Fibroblast of skin of scalp (primary cell): ENCODE data around the gene SNX3.

Experiments used
- DNase-seq: peaks from one replicate; pipeline ENCODE4 v3.0.0-alpha.2; 2013

SNX3 gene

GRCh38 chr6:108203189-108204112, 57.4 kb downstream of the SNX3 start:
- DNase-seq, result no peak

DNA sequence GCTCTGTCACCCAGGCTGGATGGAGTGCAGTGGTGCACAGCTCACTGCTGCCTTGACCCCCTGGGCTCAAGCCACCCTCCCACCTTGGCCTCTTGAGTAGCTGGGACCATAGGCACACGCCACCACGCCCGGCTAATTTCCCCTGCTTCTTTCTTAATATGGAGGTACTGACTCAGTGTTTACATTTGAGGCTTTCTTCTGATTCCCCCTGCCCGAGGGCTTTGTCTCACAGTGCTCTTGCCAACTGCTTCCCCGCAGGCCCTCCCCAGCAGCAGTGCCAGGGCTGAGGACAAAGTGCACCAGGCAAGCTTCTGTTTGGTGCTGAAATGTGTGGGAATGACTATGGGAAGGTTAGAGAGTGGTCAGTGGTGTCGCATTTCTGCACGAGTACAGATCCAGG, 60.2 kb downstream of the SNX3 start:
- DNase-seq, result peak; percentile 4

DNA sequence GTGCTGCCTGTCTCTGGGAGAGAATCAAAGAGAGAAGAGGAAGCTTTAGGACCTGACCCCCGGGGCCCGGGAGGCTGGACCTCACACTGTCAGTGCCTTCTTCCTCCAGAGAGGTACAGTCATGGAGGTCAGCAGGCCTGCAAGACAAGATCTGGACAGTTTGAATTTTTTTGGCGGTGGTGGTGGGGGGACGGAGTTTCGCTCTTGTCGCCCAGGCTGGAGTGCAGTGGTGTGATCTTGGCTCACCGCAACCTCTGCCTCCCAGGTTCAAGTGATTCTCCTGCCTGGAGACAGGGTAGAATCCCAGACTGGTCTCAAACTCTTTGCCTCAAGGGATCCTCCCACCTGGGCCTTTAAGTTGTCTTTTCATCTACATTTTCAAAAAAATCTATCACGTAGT, 60.7 kb downstream of the SNX3 start:
- DNase-seq, result no peak

- DNase-seq, result no peak
These were observed 61.9 kb downstream of the SNX3 start for GRCh38 chr6:108198761-108199498.

DNA sequence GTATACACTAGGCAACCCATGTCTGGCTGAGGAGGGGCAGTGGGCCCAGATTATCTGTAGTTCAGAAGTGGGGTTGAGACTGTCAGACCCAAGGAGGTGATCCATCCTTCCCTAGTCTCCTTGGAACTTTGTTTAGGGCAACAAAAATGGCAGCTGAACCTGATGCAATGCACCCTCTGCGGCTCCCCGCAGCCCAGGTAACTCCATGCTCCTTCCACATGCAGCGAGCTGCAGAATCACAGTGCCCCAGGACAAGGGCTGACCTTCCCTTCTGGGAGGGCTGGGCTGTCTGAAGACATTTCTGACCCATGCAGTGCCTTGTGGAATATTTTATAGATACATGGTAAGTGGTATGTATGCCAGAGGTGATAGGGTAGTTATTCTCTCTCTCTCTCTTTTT, 65.6 kb downstream of the SNX3 start:
- no peak for DNase-seq

DNA sequence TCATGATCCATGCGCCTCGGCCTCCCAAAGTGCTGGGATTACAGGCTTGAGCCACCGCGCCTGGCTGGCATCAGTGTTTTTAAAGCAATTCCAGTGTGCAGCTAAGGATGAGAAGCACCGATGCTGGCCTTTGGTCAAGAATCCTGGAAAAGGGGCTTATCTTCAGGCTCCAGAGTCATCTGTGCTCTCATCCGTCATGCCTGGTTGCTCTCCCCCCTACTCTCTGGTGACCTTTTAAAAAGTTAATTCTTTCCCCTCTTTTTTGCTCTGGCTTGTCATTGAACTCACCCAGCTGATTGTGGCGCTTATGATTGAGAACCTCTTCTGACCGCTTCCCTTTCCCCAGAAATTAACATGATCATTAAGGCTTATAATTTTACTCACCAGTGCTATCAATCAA, 66.3 kb downstream of the SNX3 start:
- no peak for DNase-seq

GRCh38 chr6:108193835-108194234, 67.0 kb downstream of the SNX3 start:
- DNase-seq, result no peak

- DNase-seq, result no peak
These were observed 67.7 kb downstream of the SNX3 start for GRCh38 chr6:108193131-108193530.

- DNase-seq, result no peak
These were observed 73.3 kb downstream of the SNX3 start for GRCh38 chr6:108187519-108187918.

GRCh38 chr6:108186226-108186625, 74.6 kb downstream of the SNX3 start:
- DNase-seq, result no peak

- no peak for DNase-seq
These were observed 80.1 kb downstream of the SNX3 start for GRCh38 chr6:108180776-108181175.

DNA sequence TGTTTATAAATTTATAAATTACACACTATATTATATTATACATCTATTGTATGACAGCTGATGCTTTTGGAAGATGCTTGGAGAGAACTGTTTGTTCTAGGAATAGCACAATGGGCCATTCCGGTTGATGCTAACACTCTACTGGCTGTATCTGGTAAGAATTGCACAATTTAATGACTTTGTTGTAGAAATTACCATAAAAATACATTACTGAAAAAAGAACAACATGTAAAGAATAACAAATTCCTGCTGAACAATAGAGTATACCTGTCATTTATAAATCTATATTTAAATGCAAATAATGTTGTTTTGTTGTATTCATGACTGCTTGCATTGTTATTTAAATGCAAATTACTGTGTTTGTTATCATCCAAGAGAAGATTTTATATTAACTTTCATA, 80.6 kb downstream of the SNX3 start:
- no peak for DNase-seq

- DNase-seq, result no peak
These were observed 81.1 kb downstream of the SNX3 start for GRCh38 chr6:108179741-108180140.

- DNase-seq, result no peak
These were observed 84.4 kb downstream of the SNX3 start for GRCh38 chr6:108176281-108177089.

GRCh38 chr6:108175592-108176279, 85.1 kb downstream of the SNX3 start:
- no peak for DNase-seq

- DNase-seq, result no peak
These were observed 85.7 kb downstream of the SNX3 start for GRCh38 chr6:108175176-108175591.

DNA sequence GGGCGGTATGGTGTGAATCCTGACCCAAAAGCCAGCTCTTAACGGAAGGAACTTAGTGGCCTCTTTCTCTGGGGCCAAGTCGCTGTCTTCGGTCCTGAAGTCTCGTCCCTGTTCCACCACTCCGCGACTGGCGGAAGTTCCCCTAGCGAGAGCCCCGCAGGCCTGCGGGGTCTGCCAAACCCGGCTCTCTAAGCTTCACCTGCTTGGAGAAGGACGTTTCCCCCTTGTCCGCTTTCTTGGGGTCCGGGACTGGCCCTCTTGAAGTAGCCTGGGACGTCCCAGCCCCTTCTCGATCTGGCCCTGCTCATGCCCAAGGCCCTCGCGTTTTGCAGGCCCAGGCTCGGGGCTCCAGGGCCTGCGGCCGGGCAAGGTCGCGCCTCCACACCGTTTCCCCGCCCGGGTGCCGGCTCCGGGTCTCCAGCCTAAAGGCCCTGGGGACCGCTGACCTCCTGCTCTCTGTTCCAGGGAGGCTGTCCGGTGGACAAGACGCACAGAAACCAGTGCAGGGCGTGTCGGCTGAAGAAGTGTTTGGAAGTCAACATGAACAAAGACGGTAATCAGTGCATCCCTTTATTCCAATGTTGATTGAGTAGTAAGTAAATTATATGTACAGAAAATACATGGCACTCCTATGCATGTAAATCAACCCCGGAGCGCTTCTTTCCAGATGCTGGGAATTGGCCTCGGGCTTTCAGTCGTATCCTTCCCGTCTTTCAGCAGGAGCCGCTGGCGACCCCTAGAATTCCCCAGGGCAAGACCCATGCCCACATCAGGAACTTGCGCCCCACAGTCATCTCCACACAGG, 86.3 kb downstream of the SNX3 start:
- peak; percentile 54 for DNase-seq

- DNase-seq, result no peak
These were observed 88.8 kb downstream of the SNX3 start for GRCh38 chr6:108171918-108172516.

GRCh38 chr6:108171291-108171917, 89.4 kb downstream of the SNX3 start:
- no peak for DNase-seq
